ENCODE results near the gene UFSP2.

Gene UFSP2

GRCh38 chr4:185425647-185426352 lies at the start of gene UFSP2:
Gene UFSP2, minus strand, starts transcription at chr4:185425964. Its CDS starts 96 bp downstream, at chr4:185425868.
- peak; percentile 65 to 85 (median 71) for DNase-seq (ENCODE audit: low read depth in 3 of 3)

- no peak for DNase-seq (ENCODE audit: low read depth in 3 of 3)
Measured at GRCh38 chr4:185473247-185473646, 47.5 kb upstream of the UFSP2 start.

GRCh38 chr4:185472103-185472542 lies 46.4 kb upstream of the UFSP2 start:
- no peak for DNase-seq (ENCODE audit: low read depth in 3 of 3)

GRCh38 chr4:185471235-185472102 lies 45.7 kb upstream of the UFSP2 start, which contains the start of gene CCDC110:
Gene CCDC110, minus strand, starts transcription at chr4:185471733. Its CDS starts 50 bp downstream, at chr4:185471683.
- peak; percentile 84 to 99 (median 92) for DNase-seq (ENCODE audit: low read depth in 3 of 3)

GRCh38 chr4:185470501-185471195 lies 44.9 kb upstream of the UFSP2 start:
- peak in 1 of 3 donors; percentile 2 for DNase-seq (ENCODE audit: low read depth in 3 of 3)

GRCh38 chr4:185469580-185470154 lies 43.9 kb upstream of the UFSP2 start:
- no peak for DNase-seq (ENCODE audit: low read depth in 3 of 3)

GRCh38 chr4:185468999-185469398 lies 43.2 kb upstream of the UFSP2 start:
- DNase-seq (ENCODE audit: low read depth in 3 of 3): no peak

GRCh38 chr4:185467991-185468390 lies 42.2 kb upstream of the UFSP2 start:
- DNase-seq (ENCODE audit: low read depth in 3 of 3): no peak

GRCh38 chr4:185467101-185467500 lies 41.3 kb upstream of the UFSP2 start:
- DNase-seq (ENCODE audit: low read depth in 3 of 3): no peak

- DNase-seq (ENCODE audit: low read depth in 3 of 3): no peak
Measured at GRCh38 chr4:185465707-185466106, 39.9 kb upstream of the UFSP2 start.

GRCh38 chr4:185464887-185465286 lies 39.1 kb upstream of the UFSP2 start:
- no peak for DNase-seq (ENCODE audit: low read depth in 3 of 3)

- no peak for DNase-seq (ENCODE audit: low read depth in 3 of 3)
Measured at GRCh38 chr4:185464183-185464582, 38.4 kb upstream of the UFSP2 start.

- DNase-seq (ENCODE audit: low read depth in 3 of 3): no peak
Measured at GRCh38 chr4:185463541-185463940, 37.8 kb upstream of the UFSP2 start.

- no peak for DNase-seq (ENCODE audit: low read depth in 3 of 3)
Measured at GRCh38 chr4:185461565-185461964, 35.8 kb upstream of the UFSP2 start.

GRCh38 chr4:185457136-185457535 lies 31.4 kb upstream of the UFSP2 start:
- no peak for DNase-seq (ENCODE audit: low read depth in 3 of 3)

GRCh38 chr4:185456131-185456530 lies 30.4 kb upstream of the UFSP2 start:
- no peak for DNase-seq (ENCODE audit: low read depth in 3 of 3)

GRCh38 chr4:185445209-185445608 lies 19.4 kb upstream of the UFSP2 start:
- DNase-seq (ENCODE audit: low read depth in 3 of 3): no peak

- DNase-seq (ENCODE audit: low read depth in 3 of 3): no peak
Measured at GRCh38 chr4:185441479-185441878, 15.7 kb upstream of the UFSP2 start.

GRCh38 chr4:185437809-185438208 lies 12.0 kb upstream of the UFSP2 start:
- DNase-seq (ENCODE audit: low read depth in 3 of 3): no peak

- no peak for DNase-seq (ENCODE audit: low read depth in 3 of 3)
Measured at GRCh38 chr4:185435466-185435865, 9.7 kb upstream of the UFSP2 start.

GRCh38 chr4:185429660-185430059 lies 3.9 kb upstream of the UFSP2 start:
- DNase-seq (ENCODE audit: low read depth in 3 of 3): no peak

Data from stimulated activated CD4-positive, alpha-beta T cell treated with anti-CD3 and anti-CD28 coated beads, TNF-alpha, amount 100 ng/mL, for 48 hours (primary cell).